GM10266 (cell line): ENCODE data around the gene DZIP1L.

Source experiments
- DNase-seq: peaks from one replicate; pipeline ENCODE4 v3.0.0; 2012; ENCODE audit errors: extremely low spot score
- TF ChIP-seq, protein P1 (sequence below): IDR thresholded peaks from 2 replicates; pipeline ENCODE4 v1.5.1; 2012; ENCODE audit warnings: mild to moderate bottlenecking, low read depth; ENCODE audit not compliant: control insufficient read depth, insufficient read depth; ENCODE audit errors: missing control alignments

Gene DZIP1L

DNA sequence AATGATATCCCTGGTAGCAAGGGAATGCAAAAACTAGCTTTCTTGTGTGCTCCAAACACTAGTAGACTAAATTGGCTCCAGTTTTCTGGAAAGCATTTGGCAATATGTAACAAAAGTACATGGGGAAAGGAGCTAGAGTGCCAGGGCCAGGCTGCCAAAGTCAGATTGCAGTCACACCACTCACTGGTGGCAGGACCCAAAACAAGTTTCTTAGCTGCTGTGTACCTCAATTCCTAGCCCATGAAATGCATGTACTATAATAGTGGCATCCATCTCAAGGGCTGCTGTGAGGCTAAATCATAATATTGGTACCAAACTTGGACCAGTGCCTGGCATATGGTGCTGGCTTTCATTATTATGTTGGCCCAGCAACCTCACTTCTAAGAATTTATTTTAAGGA lies 56.1 kb downstream of the DZIP1L start:
- TF ChIP-seq, protein P1, sequence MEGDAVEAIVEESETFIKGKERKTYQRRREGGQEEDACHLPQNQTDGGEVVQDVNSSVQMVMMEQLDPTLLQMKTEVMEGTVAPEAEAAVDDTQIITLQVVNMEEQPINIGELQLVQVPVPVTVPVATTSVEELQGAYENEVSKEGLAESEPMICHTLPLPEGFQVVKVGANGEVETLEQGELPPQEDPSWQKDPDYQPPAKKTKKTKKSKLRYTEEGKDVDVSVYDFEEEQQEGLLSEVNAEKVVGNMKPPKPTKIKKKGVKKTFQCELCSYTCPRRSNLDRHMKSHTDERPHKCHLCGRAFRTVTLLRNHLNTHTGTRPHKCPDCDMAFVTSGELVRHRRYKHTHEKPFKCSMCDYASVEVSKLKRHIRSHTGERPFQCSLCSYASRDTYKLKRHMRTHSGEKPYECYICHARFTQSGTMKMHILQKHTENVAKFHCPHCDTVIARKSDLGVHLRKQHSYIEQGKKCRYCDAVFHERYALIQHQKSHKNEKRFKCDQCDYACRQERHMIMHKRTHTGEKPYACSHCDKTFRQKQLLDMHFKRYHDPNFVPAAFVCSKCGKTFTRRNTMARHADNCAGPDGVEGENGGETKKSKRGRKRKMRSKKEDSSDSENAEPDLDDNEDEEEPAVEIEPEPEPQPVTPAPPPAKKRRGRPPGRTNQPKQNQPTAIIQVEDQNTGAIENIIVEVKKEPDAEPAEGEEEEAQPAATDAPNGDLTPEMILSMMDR, result no peak
- DNase-seq, result no peak

DNA sequence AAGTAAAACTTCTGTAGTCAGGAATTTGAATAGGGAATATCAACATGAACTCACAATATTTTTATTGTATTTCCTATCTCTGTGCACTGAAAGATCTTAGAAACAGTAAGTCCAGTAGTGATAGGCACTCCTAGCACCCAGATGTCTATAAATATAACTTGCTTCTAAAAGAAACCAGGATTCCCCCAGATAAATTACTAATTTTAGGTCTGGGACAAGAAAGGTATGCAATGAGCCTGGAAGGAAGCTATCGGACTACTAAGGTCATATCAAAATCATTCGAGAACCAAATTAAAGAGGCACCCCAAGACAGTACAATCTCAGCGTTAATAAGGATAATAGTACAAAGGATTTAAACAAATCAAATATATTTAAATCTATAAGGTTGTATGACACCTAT lies 58.0 kb downstream of the DZIP1L start:
- TF ChIP-seq, protein P1, result no peak

DNA sequence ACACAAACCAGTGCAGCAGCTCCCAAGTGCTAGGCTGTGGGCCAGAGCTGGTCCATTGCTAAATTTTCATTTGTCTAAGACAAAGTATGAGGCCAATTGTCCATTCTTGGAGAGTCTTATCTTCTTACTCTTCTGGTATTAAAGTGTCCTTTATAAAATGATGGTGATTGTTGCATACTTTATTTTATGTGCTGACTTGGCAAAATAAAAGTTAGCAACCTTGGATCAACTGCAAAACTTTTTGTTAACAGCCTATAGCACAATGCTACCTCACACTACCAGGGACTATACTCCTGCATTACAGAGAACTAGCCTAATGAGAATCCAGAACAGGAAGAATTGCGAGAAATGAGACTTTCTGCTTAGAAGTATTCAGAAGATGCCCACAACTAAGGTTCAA lies 61.4 kb downstream of the DZIP1L start:
- TF ChIP-seq, protein P1, result no peak
- DNase-seq, result no peak

More for the DNA sequence above, 58.0 kb downstream of the DZIP1L start:
- no peak for DNase-seq

DNA sequence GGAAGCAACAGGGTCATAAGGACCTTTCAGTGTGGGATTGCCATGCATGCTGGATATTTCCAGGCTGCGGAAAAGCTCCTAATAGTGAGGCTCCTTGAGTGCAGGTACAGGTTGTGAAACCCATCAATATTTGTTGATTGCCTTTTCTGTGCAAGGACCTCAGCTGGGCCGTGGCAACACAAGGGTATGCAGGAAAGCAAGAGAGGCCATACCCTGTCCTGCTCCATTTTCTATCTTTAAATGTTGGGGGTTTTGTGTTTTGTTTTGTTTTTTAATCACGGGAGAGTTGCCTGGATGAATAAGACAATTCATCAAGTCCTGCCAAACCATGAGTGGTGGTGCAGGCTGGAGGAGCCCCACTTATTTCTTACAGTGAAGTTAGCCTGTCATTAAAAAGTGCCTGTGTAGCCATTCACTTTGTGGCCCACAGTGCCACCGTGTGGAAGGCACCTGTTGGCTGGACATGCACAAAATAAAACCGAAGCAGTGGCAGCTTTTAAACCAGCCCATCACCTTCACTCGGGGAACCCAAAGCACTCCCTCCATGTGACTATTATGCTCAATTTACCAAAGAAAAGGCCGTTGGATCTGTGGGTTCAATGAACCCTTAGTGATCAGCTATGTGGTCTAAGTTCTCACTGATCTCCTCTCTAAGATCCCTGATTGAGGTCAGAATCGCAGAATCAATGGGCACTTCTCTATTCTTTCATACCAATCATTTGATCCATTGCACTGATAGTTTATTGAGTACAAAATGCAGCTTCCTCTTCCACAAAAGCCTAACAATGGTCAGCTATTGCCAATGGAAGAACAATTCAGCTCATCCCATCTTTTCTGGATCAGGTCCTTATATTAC lies 63.2 kb downstream of the DZIP1L start:
- peak; percentile 40 for DNase-seq
- TF ChIP-seq, protein P1, result peak; percentile 88

DNA sequence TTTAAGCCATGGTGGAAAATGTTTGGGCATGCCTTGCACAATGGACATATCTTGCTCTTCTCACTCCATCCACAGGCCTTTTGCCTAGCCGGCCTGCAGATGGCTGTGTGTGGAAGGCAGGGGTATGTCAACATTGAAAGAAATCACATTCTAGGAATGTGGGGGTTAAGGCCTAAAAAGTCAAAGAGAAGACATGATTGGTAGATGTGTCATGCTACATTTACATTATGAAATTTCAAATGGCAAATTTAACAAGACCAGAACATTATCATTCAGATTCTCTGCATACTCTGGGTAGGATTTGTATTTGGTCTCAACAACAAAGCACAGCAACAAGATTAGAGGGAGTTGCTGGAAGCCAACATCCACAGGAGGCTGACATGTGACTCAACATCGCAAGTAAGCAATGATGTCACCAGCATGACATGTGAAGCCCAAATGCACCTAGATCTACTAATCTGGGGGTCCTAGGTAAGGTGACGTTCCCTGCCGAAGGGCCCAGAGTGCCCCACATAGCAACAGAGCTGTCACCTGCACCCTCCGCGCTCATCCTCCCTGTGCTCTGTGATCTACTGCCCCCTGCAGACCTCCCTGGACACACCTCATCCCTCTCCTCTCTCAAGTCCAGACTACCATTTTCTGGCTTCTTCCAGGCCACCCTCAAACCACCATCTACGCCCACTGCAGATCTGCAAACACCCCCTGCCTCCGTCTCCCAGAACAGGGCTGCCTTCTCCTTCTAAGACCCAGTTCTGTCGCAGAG lies 66.1 kb downstream of the DZIP1L start:
- TF ChIP-seq, protein P1, result peak; percentile 20
- no peak for DNase-seq

DNA sequence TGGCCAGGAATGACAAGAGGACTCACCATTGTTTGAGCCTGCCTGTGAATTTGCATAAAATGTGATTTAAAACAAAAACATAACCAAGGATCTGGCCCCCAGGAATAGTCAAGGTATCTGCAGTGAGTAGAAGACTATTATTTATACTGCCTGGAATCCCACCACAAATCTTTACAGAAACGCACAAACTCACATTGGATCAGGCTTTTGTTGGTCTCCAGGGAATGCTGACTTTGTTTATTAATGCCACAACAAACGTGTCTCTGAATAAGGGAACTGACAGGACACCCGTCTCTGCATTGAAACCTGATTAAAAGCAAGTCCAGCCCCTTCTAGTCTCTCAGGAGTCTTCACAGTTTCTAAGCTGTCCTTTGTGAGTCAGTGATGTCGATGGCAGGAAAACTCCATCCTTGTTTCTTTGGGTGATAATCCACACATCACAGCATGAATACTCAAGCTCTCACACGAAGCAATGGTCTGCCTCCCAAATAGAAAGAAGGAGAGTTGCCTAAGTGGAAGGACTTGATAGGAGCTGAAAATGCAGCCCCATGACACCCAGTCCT lies 67.7 kb downstream of the DZIP1L start:
- no peak for DNase-seq
- TF ChIP-seq, protein P1, result no peak

DNA sequence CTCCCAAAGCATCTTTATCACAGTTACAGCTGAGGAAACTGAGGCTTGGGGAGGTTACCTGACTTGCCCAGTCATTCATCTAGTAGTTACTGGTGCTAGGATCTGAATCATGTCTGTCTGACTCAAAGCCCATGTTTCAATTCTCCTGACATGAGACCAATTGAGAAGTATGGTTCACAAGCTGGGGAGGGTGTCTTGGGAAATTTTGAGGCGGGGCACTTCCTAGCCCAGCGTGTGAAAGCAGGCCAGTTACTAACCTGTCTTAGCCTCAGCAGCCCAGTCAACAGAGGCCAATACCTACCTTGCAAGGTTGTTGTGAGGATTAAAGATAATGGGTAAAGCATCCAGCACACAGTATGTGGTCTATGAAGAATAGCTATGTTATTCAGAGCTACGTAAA lies 68.5 kb downstream of the DZIP1L start:
- DNase-seq, result no peak
- TF ChIP-seq, protein P1, result no peak
